AG20443 (cell line): ENCODE results near the gene BPIFB3.
"Not testable (repeated sequence)": the region's sequence is repeated elsewhere in the genome, so short reads cannot be mapped to it uniquely, and the experiment has no call there.

Experiments used
- DNase-seq: peaks from one replicate; pipeline ENCODE4 v3.0.0; 2012; ENCODE audit warnings: low spot score, mixed read lengths

Gene BPIFB3

GRCh38 chr20:33120934-33121333, 67.2 kb downstream of the BPIFB3 start:
- DNase-seq, result no peak

DNA sequence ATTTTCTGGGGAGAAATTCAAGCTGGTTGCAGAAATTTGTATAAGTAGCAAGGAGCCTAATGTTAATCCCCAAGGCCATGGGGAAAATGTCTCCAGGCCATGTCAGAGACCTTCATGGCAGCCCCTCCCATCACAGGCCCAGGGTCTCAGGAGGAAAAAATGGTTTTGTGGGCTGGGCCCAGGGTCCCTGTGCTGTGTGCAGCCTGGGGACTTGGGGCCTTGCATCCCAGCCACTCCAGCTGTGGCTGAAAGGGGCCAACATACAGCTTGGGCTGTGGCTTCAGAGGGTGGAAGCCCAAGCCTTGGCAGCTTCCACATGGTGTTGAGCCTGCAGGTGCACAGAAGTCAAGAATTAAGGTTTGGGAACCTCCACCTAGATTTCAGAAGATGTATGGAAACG, 68.6 kb downstream of the BPIFB3 start:
- DNase-seq, result not testable (repeated sequence)
